CD4-positive, alpha-beta T cell (primary cell): Measurements from ENCODE around the gene XRCC3. TPM values are rescaled to one million over a fixed set of nuclear protein-coding genes. Genes with fewer than 3 reads are reported as not detected.

Source experiments
- ATAC-seq: fragments of 200-7000 bp; cut with Tn5 transposase; one replicate; pipeline ENCODE4 v1.10.0; 2022; ENCODE audit warnings: mild to moderate bottlenecking; ENCODE audit not compliant: poor library complexity
- CTCF ChIA-PET: fragments of 350-600 bp; sonication (Branson Sonifier 250); formaldehyde crosslinking; loops from one replicate; lab custom pipeline; 2021; ENCODE audit warnings: antibody characterized with exemption, inconsistent platforms; lab: Charles Lee
- POLR2A ChIA-PET: fragments of 350-600 bp; sonication (Branson Sonifier 250); formaldehyde crosslinking; loops from one replicate; lab custom pipeline; 2021; ENCODE audit warnings: antibody characterized with exemption, inconsistent platforms; lab: Charles Lee
- DNase-seq, 14 experiments: peaks; one replicate each; pipeline ENCODE4 v3.0.0-alpha.2; 2013 to 2020; ENCODE audit warnings: mixed read lengths in 2 of 14
- H3K27ac ChIP-seq, 2 donors: one replicate each; pipeline versions ENCODE4 v1.5.1 to v1.7.0; 2013; ENCODE audit warnings: low read length in 2 of 2, low read depth in 1 of 2, mild to moderate bottlenecking in 1 of 2
- H3K27me3 ChIP-seq, 2 experiments: 1 replicate in 1 of 2; 2 replicates in 1 of 2; pipeline versions ENCODE4 v1.6.1 to v1.7.0; 2013; ENCODE audit warnings: low read length in 2 of 2, control low read depth in 1 of 2, mild to moderate bottlenecking in 1 of 2, moderate library complexity in 1 of 2; ENCODE audit not compliant: insufficient read depth in 2 of 2, control insufficient read depth in 1 of 2
- H3K36me3 ChIP-seq: one replicate; pipeline ENCODE4 v1.6.1; 2013; ENCODE audit warnings: low read length, control low read depth; ENCODE audit not compliant: insufficient read depth
- H3K4me1 ChIP-seq: one replicate; pipeline ENCODE4 v1.6.1; 2013; ENCODE audit warnings: low read length, control low read depth; ENCODE audit not compliant: insufficient read depth
- H3K4me3 ChIP-seq: one replicate; pipeline ENCODE4 v1.5.1; 2013; ENCODE audit warnings: mild to moderate bottlenecking, low read length, moderate library complexity
- H3K9me3 ChIP-seq, 2 experiments: 1 replicate in 1 of 2; 2 replicates in 1 of 2; pipeline versions ENCODE4 v1.6.1 to v1.7.0; 2013; ENCODE audit warnings: low read length in 2 of 2, mild to moderate bottlenecking in 2 of 2, control low read depth in 1 of 2, moderate library complexity in 1 of 2; ENCODE audit not compliant: control insufficient read depth in 1 of 2, insufficient read depth in 1 of 2
- H3K27ac Mint-ChIP-seq: one replicate; pipeline ENCODE4 v1.8.0; 2020; ENCODE audit warnings: mixed read lengths
- H3K27me3 Mint-ChIP-seq: one replicate; pipeline ENCODE4 v1.8.0; 2021; ENCODE audit warnings: mixed read lengths
- H3K36me3 Mint-ChIP-seq: one replicate; pipeline ENCODE4 v1.8.0; 2021; ENCODE audit warnings: low read depth, mixed read lengths
- H3K4me1 Mint-ChIP-seq: one replicate; pipeline ENCODE4 v1.8.0; 2021; ENCODE audit warnings: low read depth, mixed read lengths
- H3K4me3 Mint-ChIP-seq: one replicate; pipeline ENCODE4 v1.8.0; 2020; ENCODE audit warnings: mild to moderate bottlenecking, mixed read lengths
- H3K9me3 Mint-ChIP-seq: one replicate; pipeline ENCODE4 v1.8.0; 2020; ENCODE audit warnings: mixed read lengths
- intact Hi-C, 2 experiments: fragments of 100-400 bp; cut with DNase I in 1 of 2; cut with micrococcal nuclease in 1 of 2; formaldehyde crosslinking; loops; one replicate each; pipeline versions ENCODE4 v1.15.1 to v1.9.0; 2023 to 2025; cut with DNase I, micrococcal nuclease
- total RNA-seq, 174 experiments: library from RNA in 2 of 174; stranded (reverse) in 2 of 174; gene quantifications; one replicate each; pipeline ENCODE4 v1.2.3 and lab custom pipeline; 2021 to 2026
- TF ChIP-seq, protein P1 (sequence below): fragments of 200-600 bp; IDR thresholded peaks from one replicate; pipeline ENCODE4 v1.8.0; 2022; ENCODE audit warnings: antibody characterized with exemption, mild to moderate bottlenecking

XRCC3 gene
- total RNA-seq, 2 experiments from 2014 or later = 4.6 to 4.8 TPM

DNA sequence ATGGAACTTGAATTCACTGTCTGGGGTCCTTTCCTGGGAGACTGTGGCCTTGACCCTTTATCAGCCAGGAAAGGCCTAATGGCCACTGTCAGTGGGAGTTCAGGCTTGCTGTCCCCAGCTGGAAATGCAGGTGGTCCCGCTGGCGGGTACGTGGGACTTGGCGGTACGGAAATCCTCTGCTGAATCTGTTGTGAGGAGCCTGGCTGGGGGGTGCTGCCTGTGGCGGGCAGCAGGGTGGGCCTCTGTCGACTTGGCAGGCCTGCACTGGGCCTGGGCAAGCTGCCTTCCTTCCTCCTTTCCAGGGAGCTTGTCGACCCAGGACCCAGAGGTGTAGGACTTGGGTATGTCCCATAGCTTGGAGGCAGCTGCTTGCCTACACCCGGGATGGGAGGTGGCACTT lies 26.6 kb upstream of the XRCC3 start:
- TF ChIP-seq, protein P1, sequence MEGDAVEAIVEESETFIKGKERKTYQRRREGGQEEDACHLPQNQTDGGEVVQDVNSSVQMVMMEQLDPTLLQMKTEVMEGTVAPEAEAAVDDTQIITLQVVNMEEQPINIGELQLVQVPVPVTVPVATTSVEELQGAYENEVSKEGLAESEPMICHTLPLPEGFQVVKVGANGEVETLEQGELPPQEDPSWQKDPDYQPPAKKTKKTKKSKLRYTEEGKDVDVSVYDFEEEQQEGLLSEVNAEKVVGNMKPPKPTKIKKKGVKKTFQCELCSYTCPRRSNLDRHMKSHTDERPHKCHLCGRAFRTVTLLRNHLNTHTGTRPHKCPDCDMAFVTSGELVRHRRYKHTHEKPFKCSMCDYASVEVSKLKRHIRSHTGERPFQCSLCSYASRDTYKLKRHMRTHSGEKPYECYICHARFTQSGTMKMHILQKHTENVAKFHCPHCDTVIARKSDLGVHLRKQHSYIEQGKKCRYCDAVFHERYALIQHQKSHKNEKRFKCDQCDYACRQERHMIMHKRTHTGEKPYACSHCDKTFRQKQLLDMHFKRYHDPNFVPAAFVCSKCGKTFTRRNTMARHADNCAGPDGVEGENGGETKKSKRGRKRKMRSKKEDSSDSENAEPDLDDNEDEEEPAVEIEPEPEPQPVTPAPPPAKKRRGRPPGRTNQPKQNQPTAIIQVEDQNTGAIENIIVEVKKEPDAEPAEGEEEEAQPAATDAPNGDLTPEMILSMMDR = no peak
- H3K27me3 ChIP-seq = no peaks in the 10 kb centered on the region
- Mint-ChIP-seq H3K27ac (no peak overlapping the region), H3K27me3 (no peaks in the 10 kb centered on the region), H3K4me1 (no peaks in the 10 kb centered on the region), H3K4me3 (no peak overlapping the region), H3K9me3 (no peaks in the 10 kb centered on the region), H3K36me3 (peaks cover 49% of the 10 kb centered on the region)
- intact Hi-C loops = no loop called here
- ChIA-PET POLR2A (no interaction called here), CTCF (no interaction called here)
- H3K4me3 ChIP-seq = no peak overlapping the region
- H3K36me3 ChIP-seq = peaks cover 36% of the 10 kb centered on the region
- ATAC-seq (no peak), DNase-seq (no peak)
- H3K9me3 ChIP-seq = no peaks in the 10 kb centered on the region
- no peaks in the 10 kb centered on the region for H3K4me1 ChIP-seq
- H3K27ac ChIP-seq = no peak overlapping the region

DNA sequence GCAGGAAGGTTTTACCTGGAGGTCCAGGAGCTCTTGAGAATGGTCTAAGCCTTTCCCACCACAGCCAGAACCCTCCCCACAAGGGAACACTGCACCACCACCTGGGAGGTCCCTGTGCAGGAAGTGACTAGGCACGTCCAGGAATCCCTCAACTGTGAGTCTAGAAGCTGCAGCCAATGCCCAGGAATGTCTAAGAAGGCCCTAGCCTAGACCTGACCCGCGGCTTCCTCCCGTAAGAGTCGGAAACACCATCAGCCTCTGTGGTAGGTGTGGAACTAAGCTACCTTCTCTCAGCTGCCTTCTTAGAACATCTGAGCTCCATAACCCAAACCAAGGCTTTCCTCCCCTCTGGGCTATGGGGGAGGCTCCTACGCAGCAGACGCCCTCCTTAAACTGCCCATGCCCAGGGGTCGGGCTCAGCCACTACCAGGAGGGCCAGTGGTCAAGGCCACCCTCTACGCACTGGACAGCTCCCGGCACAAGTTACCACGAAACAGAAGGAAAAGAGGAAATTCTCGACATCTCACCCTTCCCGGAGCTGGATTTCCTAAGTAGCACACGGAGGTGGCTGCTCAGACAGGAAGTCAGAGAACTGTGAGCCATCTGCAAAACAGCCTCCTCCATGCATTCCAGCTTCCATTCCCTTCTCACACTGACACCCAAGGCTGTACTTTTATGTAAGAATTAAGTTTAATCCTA lies 25.9 kb upstream of the XRCC3 start:
- Mint-ChIP-seq H3K9me3 (no peaks in the 10 kb centered on the region), H3K4me1 (no peaks in the 10 kb centered on the region), H3K27ac (no peak overlapping the region), H3K36me3 (peaks cover 49% of the 10 kb centered on the region), H3K27me3 (no peaks in the 10 kb centered on the region), H3K4me3 (no peak overlapping the region)
- no peaks in the 10 kb centered on the region for H3K27me3 ChIP-seq
- H3K27ac ChIP-seq = no peak overlapping the region
- TF ChIP-seq, protein P1 = no peak
- no peaks in the 10 kb centered on the region for H3K4me1 ChIP-seq
- no peak for ATAC-seq
- H3K4me3 ChIP-seq = no peak overlapping the region
- CTCF ChIA-PET = no interaction called here
- H3K9me3 ChIP-seq = no peaks in the 10 kb centered on the region
- intact Hi-C loops = no loop called here
- H3K36me3 ChIP-seq = peaks cover 41% of the 10 kb centered on the region
- POLR2A ChIA-PET = no interaction called here
- no peak for DNase-seq

DNA sequence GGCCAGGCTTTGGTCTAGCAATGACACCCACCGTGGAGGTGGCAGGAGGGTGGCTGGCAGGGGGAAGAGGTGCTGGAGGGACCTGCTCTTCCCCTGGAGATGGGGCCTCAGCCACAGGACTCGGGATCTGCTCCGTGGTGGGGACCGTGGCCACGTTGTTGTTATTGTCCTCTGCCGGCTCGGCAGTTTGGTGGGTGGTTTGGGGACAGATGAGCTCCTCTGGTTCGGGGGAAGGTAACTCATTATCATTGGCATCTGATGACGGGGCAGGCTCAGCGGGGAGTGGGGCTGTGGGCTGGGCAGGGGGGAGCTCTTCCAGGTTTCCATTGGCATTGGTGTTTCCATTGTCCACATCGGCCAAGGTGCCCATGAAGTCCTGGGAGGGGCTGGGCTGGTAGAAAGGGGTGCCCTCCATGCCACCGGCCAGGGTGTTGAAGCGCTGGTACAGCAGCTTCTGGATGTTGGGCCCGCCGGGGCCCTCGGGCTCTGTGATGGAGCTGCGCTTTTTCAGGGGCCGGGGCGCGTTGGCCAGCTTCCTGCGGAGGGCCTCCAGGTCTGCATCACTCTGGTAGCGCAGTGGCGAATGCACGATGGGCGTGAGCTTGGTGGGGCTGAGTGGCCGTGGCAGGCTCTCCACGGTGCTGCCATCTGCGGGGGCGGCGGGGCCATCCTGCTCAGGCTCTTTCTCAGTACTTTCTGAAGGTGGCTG lies 24.7 kb upstream of the XRCC3 start:
- no peak overlapping the region for H3K27ac ChIP-seq
- POLR2A ChIA-PET = no interaction called here
- no peak overlapping the region for H3K4me3 ChIP-seq
- peaks cover 49% of the 10 kb centered on the region for H3K36me3 Mint-ChIP-seq
- ATAC-seq (no peak), DNase-seq (no peak)
- H3K9me3 Mint-ChIP-seq = no peaks in the 10 kb centered on the region
- H3K9me3 ChIP-seq = no peaks in the 10 kb centered on the region
- H3K4me1 Mint-ChIP-seq = no peaks in the 10 kb centered on the region
- H3K27ac Mint-ChIP-seq = no peak overlapping the region
- peaks cover 39% of the 10 kb centered on the region for H3K36me3 ChIP-seq
- CTCF ChIA-PET = no interaction called here
- intact Hi-C loops = no loop called here
- H3K27me3 Mint-ChIP-seq = no peaks in the 10 kb centered on the region
- no peak overlapping the region for H3K4me3 Mint-ChIP-seq
- no peaks in the 10 kb centered on the region for H3K27me3 ChIP-seq
- TF ChIP-seq, protein P1 = no peak
- H3K4me1 ChIP-seq = no peaks in the 10 kb centered on the region
